K562 (cell line): Measurements from ENCODE around the gene THADA. TPM values are rescaled to one million over a fixed set of nuclear protein-coding genes. Genes with fewer than 3 reads are reported as not detected.

ENCODE experiments used
- BCOR ChIP-seq: fragments of 450-650 bp; IDR thresholded peaks from 2 replicates; pipeline ENCODE4 v1.6.1; 2016
- BRCA1 ChIP-seq, 2 experiments: fragments of 450-650 bp in 1 of 2; sonication (generic) in 1 of 2; formaldehyde crosslinking in 1 of 2; IDR thresholded peaks; 2 replicates each; pipeline versions ENCODE4 v1.5.0 to v1.6.1; 2017 to 2020; ENCODE audit warnings: mild to moderate bottlenecking in 1 of 2, missing genetic modification reagents in 1 of 2
- FOXK2 ChIP-seq, 2 experiments: fragments of 450-650 bp; IDR thresholded peaks in 1 of 2; conservative IDR thresholded peaks in 1 of 2; 2 replicates each; pipeline ENCODE4 v1.6.1; 2016; ENCODE audit warnings: low read depth in 2 of 2, mild to moderate bottlenecking in 1 of 2
- GTF2E2 ChIP-seq: fragments of 200-800 bp; sonication (Bioruptor generic); IDR thresholded peaks from 2 replicates; pipeline ENCODE4 v1.6.1; 2016; ENCODE audit warnings: missing genetic modification characterization, missing compliant biosample characterization
- KDM4B ChIP-seq, 2 experiments: fragments of 450-650 bp in 1 of 2; sonication (generic) in 1 of 2; IDR thresholded peaks; 2 replicates each; pipeline ENCODE4 v1.6.1; 2016 to 2017; ENCODE audit warnings: borderline replicate concordance in 2 of 2, antibody characterized with exemption in 1 of 2, low read depth in 1 of 2, mild to moderate bottlenecking in 1 of 2
- MIER1 ChIP-seq: fragments of 450-650 bp; IDR thresholded peaks from 2 replicates; pipeline ENCODE4 v1.6.1; 2016; ENCODE audit warnings: antibody characterized with exemption, mild to moderate bottlenecking, low read depth
- PTBP1 ChIP-seq: fragments of 200-400 bp; formaldehyde crosslinking; IDR thresholded peaks from 2 replicates; pipeline ENCODE4 v1.6.1; 2017; ENCODE audit warnings: low read depth, low read length
- RHOXF2B ChIP-seq: fragments of 250-450 bp; sonication (Bioruptor Pico); conservative IDR thresholded peaks from 2 replicates; pipeline ENCODE4 v1.5.1; 2021
- SREBF2 ChIP-seq: sonication (generic); formaldehyde crosslinking; IDR thresholded peaks from 2 replicates; pipeline ENCODE4 v1.4.0; 2020; ENCODE audit warnings: mild to moderate bottlenecking, missing genetic modification reagents
- ZNF384 ChIP-seq: IDR thresholded peaks from 2 replicates; pipeline ENCODE4 v1.6.1; 2012; ENCODE audit warnings: low read depth, low read length, improper control_type of control experiment
- ZNF584 ChIP-seq: fragments of 200-800 bp; sonication (Bioruptor generic); IDR thresholded peaks from 2 replicates; pipeline ENCODE4 v1.6.1; 2016; ENCODE audit warnings: low read depth, mild to moderate bottlenecking, missing genetic modification characterization, missing compliant biosample characterization
- polyA plus RNA-seq, 8 experiments: library from polyadenylated mRNA; depleted of rRNA in 4 of 8; stranded (reverse) in 5 of 8; unstranded in 3 of 8; fragments of >200 nt; fragmentation: Nextera tagmentation in 2 of 8; fragmentation: Illumina TruSeq in 1 of 8; extraction: Ambion mirVana in 2 of 8; extraction: Trizol in 1 of 8; gene quantifications; 2 replicates each; pipeline versions ENCODE4 v1.2.1 to v1.2.3, GENCODE V29; 2011 to 2014; ENCODE audit warnings: inconsistent platforms in 1 of 8, missing spikeins in 1 of 8
- total RNA-seq, 7 experiments: library from RNA; depleted of rRNA in 6 of 7; stranded (reverse); fragments of >200 nt in 6 of 7; fragmentation: Illumina TruSeq in 2 of 7; extraction: Trizol in 2 of 7; gene quantifications; 2 replicates each; pipeline versions ENCODE4 v1.2.1 to v1.2.3, GENCODE V29; 2011 to 2021; ENCODE audit warnings: low replicate concordance in 1 of 7
- TF ChIP-seq, protein P1 (sequence below): fragments of 450-650 bp; IDR thresholded peaks from 2 replicates; pipeline ENCODE4 v1.7.1; 2018; ENCODE audit warnings: mild to moderate bottlenecking, low read depth; ENCODE audit not compliant: partially characterized antibody
- TF ChIP-seq, protein P2 (sequence below): sonication (generic); formaldehyde crosslinking; IDR thresholded peaks from 2 replicates; pipeline ENCODE4 v1.8.0; 2023; ENCODE audit warnings: mild to moderate bottlenecking, missing genetic modification reagents
- TF ChIP-seq, protein P3 (sequence below): fragments of 450-650 bp; IDR thresholded peaks from 2 replicates; pipeline ENCODE4 v1.6.1; 2018; ENCODE audit warnings: mild to moderate bottlenecking, low read depth; ENCODE audit not compliant: partially characterized antibody
- TF ChIP-seq, protein P4 (sequence below), 2 experiments: fragments of 250-450 bp in 1 of 2; fragments of 450-650 bp in 1 of 2; sonication (Bioruptor Pico) in 1 of 2; IDR thresholded peaks; 2 replicates each; pipeline versions ENCODE4 v1.6.1 to v1.8.0; 2016 to 2021; ENCODE audit warnings: mild to moderate bottlenecking in 2 of 2, moderate library complexity in 2 of 2, missing compliant biosample characterization in 1 of 2, missing genetic modification characterization in 1 of 2

THADA gene
- total and polyA plus RNA-seq, 9 of the 15 experiments (the other 6 are each of a cell fraction or from before 2014, with no cell fraction given): 17.8 to 34.7 (median 31.9) TPM

DNA sequence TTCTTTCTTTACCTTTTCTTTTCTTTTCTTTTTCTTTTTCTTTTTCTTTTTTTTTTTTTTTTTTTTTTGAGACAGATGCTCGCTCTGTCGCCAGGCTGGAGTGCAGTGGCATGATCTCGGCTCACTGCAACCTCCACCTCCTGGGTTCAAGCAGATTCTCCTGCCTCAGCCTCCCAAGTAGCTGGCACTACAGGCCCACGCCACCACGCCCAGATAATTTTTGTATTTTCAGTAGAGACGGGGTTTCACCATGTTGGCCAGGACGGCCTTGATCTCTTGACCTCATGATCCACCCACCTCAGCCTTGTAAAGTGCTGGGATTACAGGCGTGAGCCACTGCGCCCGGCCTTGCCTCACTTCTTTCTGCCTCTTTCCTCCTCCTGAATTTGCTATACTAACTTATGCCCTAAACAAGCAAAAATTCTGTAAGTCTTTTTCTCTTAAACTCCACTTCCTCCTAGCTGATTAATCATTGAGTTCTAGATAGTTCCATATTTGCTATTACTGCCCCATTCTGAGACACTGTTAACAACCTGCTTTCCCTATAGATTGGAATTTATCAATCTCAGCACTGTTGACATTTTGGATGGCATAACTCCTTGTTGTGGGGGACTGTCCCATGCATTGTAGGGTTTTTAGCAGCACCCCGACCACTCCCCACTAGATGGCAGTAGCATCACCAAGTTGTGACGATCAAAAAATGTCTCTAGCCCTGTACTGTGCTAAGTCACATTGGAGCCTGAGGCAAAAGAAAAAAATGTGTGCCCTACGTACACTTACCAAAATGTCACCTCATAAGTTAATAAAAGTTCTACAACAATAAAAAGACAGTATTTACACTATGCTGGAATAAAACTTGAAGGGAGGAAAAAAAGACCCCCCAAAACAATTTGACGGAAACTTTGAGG is 16.4 kb upstream of the THADA start (continued):
- TF ChIP-seq FOXK2 (conservative IDR thresholded peaks at IDR 0.05 in 1 of 2, IDR thresholded peaks at IDR 0.05 in 1 of 2; ENCODE audit: low read depth in 2 of 2): peak; percentile 43 to 56; a peak in 1 of 4 replicates
- TF ChIP-seq, protein P1, sequence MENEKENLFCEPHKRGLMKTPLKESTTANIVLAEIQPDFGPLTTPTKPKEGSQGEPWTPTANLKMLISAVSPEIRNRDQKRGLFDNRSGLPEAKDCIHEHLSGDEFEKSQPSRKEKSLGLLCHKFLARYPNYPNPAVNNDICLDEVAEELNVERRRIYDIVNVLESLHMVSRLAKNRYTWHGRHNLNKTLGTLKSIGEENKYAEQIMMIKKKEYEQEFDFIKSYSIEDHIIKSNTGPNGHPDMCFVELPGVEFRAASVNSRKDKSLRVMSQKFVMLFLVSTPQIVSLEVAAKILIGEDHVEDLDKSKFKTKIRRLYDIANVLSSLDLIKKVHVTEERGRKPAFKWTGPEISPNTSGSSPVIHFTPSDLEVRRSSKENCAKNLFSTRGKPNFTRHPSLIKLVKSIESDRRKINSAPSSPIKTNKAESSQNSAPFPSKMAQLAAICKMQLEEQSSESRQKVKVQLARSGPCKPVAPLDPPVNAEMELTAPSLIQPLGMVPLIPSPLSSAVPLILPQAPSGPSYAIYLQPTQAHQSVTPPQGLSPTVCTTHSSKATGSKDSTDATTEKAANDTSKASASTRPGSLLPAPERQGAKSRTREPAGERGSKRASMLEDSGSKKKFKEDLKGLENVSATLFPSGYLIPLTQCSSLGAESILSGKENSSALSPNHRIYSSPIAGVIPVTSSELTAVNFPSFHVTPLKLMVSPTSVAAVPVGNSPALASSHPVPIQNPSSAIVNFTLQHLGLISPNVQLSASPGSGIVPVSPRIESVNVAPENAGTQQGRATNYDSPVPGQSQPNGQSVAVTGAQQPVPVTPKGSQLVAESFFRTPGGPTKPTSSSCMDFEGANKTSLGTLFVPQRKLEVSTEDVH: peak; percentile 38
- TF ChIP-seq, protein P2, sequence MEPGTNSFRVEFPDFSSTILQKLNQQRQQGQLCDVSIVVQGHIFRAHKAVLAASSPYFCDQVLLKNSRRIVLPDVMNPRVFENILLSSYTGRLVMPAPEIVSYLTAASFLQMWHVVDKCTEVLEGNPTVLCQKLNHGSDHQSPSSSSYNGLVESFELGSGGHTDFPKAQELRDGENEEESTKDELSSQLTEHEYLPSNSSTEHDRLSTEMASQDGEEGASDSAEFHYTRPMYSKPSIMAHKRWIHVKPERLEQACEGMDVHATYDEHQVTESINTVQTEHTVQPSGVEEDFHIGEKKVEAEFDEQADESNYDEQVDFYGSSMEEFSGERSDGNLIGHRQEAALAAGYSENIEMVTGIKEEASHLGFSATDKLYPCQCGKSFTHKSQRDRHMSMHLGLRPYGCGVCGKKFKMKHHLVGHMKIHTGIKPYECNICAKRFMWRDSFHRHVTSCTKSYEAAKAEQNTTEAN (CRISPR knock-in tag): no peak
- no peak for TF ChIP-seq KDM4B (IDR thresholded peaks at IDR 0.05; ENCODE audit: borderline replicate concordance in 2 of 2, low read depth in 1 of 2)
- no peak for TF ChIP-seq BRCA1 (IDR thresholded peaks at IDR 0.05)
- no peak for TF ChIP-seq BRCA1 (CRISPR knock-in tag; IDR thresholded peaks at IDR 0.05)
- TF ChIP-seq BCOR: no peak
- TF ChIP-seq ZNF584 (CRISPR knock-in tag): no peak
- no peak for TF ChIP-seq SREBF2
- no peak for TF ChIP-seq PTBP1
- TF ChIP-seq, protein P3, sequence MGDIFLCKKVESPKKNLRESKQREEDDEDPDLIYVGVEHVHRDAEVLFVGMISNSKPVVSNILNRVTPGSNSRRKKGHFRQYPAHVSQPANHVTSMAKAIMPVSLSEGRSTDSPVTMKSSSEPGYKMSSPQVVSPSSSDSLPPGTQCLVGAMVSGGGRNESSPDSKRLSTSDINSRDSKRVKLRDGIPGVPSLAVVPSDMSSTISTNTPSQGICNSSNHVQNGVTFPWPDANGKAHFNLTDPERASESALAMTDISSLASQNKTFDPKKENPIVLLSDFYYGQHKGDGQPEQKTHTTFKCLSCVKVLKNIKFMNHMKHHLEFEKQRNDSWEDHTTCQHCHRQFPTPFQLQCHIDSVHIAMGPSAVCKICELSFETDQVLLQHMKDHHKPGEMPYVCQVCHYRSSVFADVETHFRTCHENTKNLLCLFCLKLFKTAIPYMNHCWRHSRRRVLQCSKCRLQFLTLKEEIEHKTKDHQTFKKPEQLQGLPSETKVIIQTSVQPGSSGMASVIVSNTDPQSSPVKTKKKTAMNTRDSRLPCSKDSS: no peak
- no peak for TF ChIP-seq GTF2E2 (tag)
- TF ChIP-seq MIER1: no peak
- no peak for TF ChIP-seq RHOXF2B (CRISPR knock-in tag)
- TF ChIP-seq, protein P4, sequence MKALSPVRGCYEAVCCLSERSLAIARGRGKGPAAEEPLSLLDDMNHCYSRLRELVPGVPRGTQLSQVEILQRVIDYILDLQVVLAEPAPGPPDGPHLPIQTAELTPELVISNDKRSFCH (CRISPR knock-in tag; IDR thresholded peaks at IDR 0.05): no peak
- TF ChIP-seq, protein P4 (tag; IDR thresholded peaks at IDR 0.05): no peak
- peak; percentile 77 for TF ChIP-seq ZNF384
